T-cell (primary cell): Measurements from ENCODE around the gene CXCL14. TPM values are rescaled to one million over a fixed set of nuclear protein-coding genes. Genes with fewer than 3 reads are reported as not detected.

Experiments
- ATAC-seq, 4 experiments: fragments of 200-7000 bp in 3 of 4; fragments of 150-1000 bp in 1 of 4; cut with Tn5 transposase; replicated peaks in 1 of 4; 1 replicate in 3 of 4; 2 replicates in 1 of 4; pipeline ENCODE4 v1.10.0; 2021; ENCODE audit warnings: moderate library complexity in 3 of 4, mild to moderate bottlenecking in 2 of 4, moderate number of reproducible peaks in 1 of 4
- CTCF ChIA-PET, 2 donors: fragments of 300-600 bp; sonication (Branson Sonifier 250); formaldehyde crosslinking; loops; one replicate each; lab custom pipeline; 2022; ENCODE audit warnings: antibody characterized with exemption in 2 of 2; lab: Charles Lee
- POLR2A ChIA-PET, 2 donors: fragments of 300-600 bp; sonication (Branson Sonifier 250); formaldehyde crosslinking; loops; one replicate each; lab custom pipeline; 2022; ENCODE audit warnings: antibody characterized with exemption in 2 of 2; lab: Charles Lee
- DNase-seq, 35 experiments: peaks; one replicate each; pipeline versions ENCODE4 v3.0.0 to v3.0.0-alpha.2; 2013 to 2023
- H3K27ac ChIP-seq: one replicate; pipeline ENCODE4 v1.5.1; 2013; ENCODE audit warnings: low read length
- H3K27me3 ChIP-seq, 2 experiments: replicated peaks in 1 of 2; 1 replicate in 1 of 2; 2 replicates in 1 of 2; pipeline versions ENCODE4 v1.6.1 to v1.7.0; 2013; ENCODE audit warnings: low read length in 1 of 2, mixed read lengths in 1 of 2; ENCODE audit not compliant: control insufficient read depth in 2 of 2, insufficient read depth in 2 of 2; ENCODE audit errors: extremely low read depth in 1 of 2
- H3K36me3 ChIP-seq, 2 donors: 1 replicate in 1 of 2; 2 replicates in 1 of 2; pipeline versions ENCODE4 v1.6.1 to v1.7.0; 2013; ENCODE audit warnings: low read length in 1 of 2; ENCODE audit not compliant: control insufficient read depth in 2 of 2, insufficient read depth in 1 of 2; ENCODE audit errors: extremely low read depth in 1 of 2
- H3K4me1 ChIP-seq, 2 experiments: 1 replicate in 1 of 2; 2 replicates in 1 of 2; pipeline versions ENCODE4 v1.6.1 to v1.7.0; 2013; ENCODE audit warnings: low read length in 2 of 2, mixed read lengths in 1 of 2; ENCODE audit not compliant: insufficient read depth in 2 of 2, control insufficient read depth in 1 of 2; ENCODE audit errors: extremely low read depth in 1 of 2
- H3K4me3 ChIP-seq, 2 donors: 1 replicate in 1 of 2; 2 replicates in 1 of 2; pipeline versions ENCODE4 v1.5.1 to v1.7.0; 2013; ENCODE audit warnings: mild to moderate bottlenecking in 2 of 2, low read length in 1 of 2, moderate library complexity in 1 of 2; ENCODE audit not compliant: control insufficient read depth in 1 of 2; ENCODE audit errors: extremely low read depth in 1 of 2
- H3K9me3 ChIP-seq: 2 replicates; pipeline ENCODE4 v1.7.0; 2013
- H3K27ac Mint-ChIP-seq, 2 donors: one replicate each; pipeline ENCODE4 v1.8.0; 2020 to 2021; ENCODE audit warnings: mild to moderate bottlenecking in 2 of 2, mixed read lengths in 2 of 2
- H3K27me3 Mint-ChIP-seq, 2 donors: one replicate each; pipeline ENCODE4 v1.8.0; 2021 to 2022; ENCODE audit warnings: mixed read lengths in 2 of 2
- H3K36me3 Mint-ChIP-seq: one replicate; pipeline ENCODE4 v1.8.0; 2021; ENCODE audit warnings: mixed read lengths
- H3K4me1 Mint-ChIP-seq, 3 donors: one replicate each; pipeline ENCODE4 v1.8.0; 2020 to 2022; ENCODE audit warnings: mixed read lengths in 3 of 3, mild to moderate bottlenecking in 1 of 3
- H3K4me3 Mint-ChIP-seq, 3 donors: one replicate each; pipeline ENCODE4 v1.8.0; 2020 to 2022; ENCODE audit warnings: mild to moderate bottlenecking in 3 of 3, mixed read lengths in 3 of 3, moderate library complexity in 3 of 3
- H3K9me3 Mint-ChIP-seq, 3 donors: one replicate each; pipeline ENCODE4 v1.8.0; 2020 to 2022; ENCODE audit warnings: mixed read lengths in 3 of 3
- WGBS: methylation state at CpG from one replicate; pipeline ENCODE4 v1.1.5; 2013; ENCODE audit warnings: missing lambda C conversion rate; ENCODE audit not compliant: insufficient coverage; 5-methylcytosine and 5-hydroxymethylcytosine counted together
- total RNA-seq, 35 experiments: library from RNA in 6 of 35; stranded (reverse) in 6 of 35; fragments of 120-200 nt in 1 of 35; gene quantifications; one replicate each; pipeline versions ENCODE4 v1.2.1 to v1.2.4 and lab custom pipeline; 2013 to 2026

The CXCL14 gene
- total RNA-seq, 5 donors from 2014 or later (not counting 1 experiment from before 2014, with no cell fraction given) = not detected

GRCh38 chr5:135546101-135546500, 32.7 kb downstream of the CXCL14 start:
- Histone ChIP-seq H3K36me3 (no peaks in the 10 kb centered on the region), H3K9me3 (no peaks in the 10 kb centered on the region), H3K4me3 (no peak overlapping the region), H3K27me3 (peaks cover 13 to 79% of the 10 kb centered on the region in 2 experiments), H3K27ac (no peak overlapping the region), H3K4me1 (peaks cover 0 to 17% of the 10 kb centered on the region in 2 experiments)
- ChIA-PET CTCF (no interaction called here), POLR2A (no interaction called here)
- ATAC-seq (no peak), DNase-seq (no peak)
- Mint-ChIP-seq H3K4me3 (peak overlapping the region in 2 of 3 donors; percentile 29 to 84), H3K27me3 (peaks cover 63 to 81% of the 10 kb centered on the region in 2 donors), H3K27ac (no peak overlapping the region), H3K4me1 (peaks cover 12 to 22% (median 17%) of the 10 kb centered on the region in 3 donors), H3K36me3 (no peaks in the 10 kb centered on the region), H3K9me3 (no peaks in the 10 kb centered on the region)
- WGBS = no CpG with 5 or more reads among the region's 12 CpGs

- Mint-ChIP-seq H3K36me3 (no peaks in the 10 kb centered on the region), H3K27me3 (peaks cover 67 to 84% of the 10 kb centered on the region in 2 donors), H3K4me3 (peak overlapping the region; percentile 79 to 87 (median 84)), H3K27ac (no peak overlapping the region), H3K9me3 (no peaks in the 10 kb centered on the region), H3K4me1 (peaks cover 12 to 22% (median 17%) of the 10 kb centered on the region in 3 donors)
- POLR2A ChIA-PET = no interaction called here
- Histone ChIP-seq H3K9me3 (no peaks in the 10 kb centered on the region), H3K4me1 (peaks cover 0 to 17% of the 10 kb centered on the region in 2 experiments), H3K36me3 (no peaks in the 10 kb centered on the region), H3K27ac (no peak overlapping the region), H3K27me3 (peaks cover 21 to 71% of the 10 kb centered on the region in 2 experiments), H3K4me3 (no peak overlapping the region)
- ATAC-seq (no peak), DNase-seq (no peak)
- 53% methylated on average over 11 of the region's 17 CpGs for WGBS
- CTCF ChIA-PET = no interaction called here
Measured at GRCh38 chr5:135545099-135545498, 33.7 kb downstream of the CXCL14 start.

- ChIA-PET POLR2A (no interaction called here), CTCF (no interaction called here)
- Histone ChIP-seq H3K4me1 (peaks cover 0 to 17% of the 10 kb centered on the region in 2 experiments), H3K27ac (no peak overlapping the region), H3K27me3 (peaks cover 22 to 81% of the 10 kb centered on the region in 2 experiments), H3K36me3 (no peaks in the 10 kb centered on the region), H3K9me3 (no peaks in the 10 kb centered on the region), H3K4me3 (peak overlapping the region; percentile 42 to 69)
- 2% methylated on average over 65 of the region's 77 CpGs for WGBS
- Mint-ChIP-seq H3K27ac (no peak overlapping the region), H3K9me3 (no peaks in the 10 kb centered on the region), H3K4me3 (peak overlapping the region; percentile 79 to 87 (median 84)), H3K36me3 (no peaks in the 10 kb centered on the region), H3K27me3 (peaks cover 68 to 84% of the 10 kb centered on the region in 2 donors), H3K4me1 (peaks cover 12 to 22% (median 17%) of the 10 kb centered on the region in 3 donors)
- no peak for DNase-seq
- peak in 2 of 4 experiments; percentile 29 to 30 for ATAC-seq
Measured at GRCh38 chr5:135543485-135544304, 35.1 kb downstream of the CXCL14 start.

- H3K4me1 Mint-ChIP-seq = peaks cover 12 to 22% (median 17%) of the 10 kb centered on the region in 3 donors
- no peak overlapping the region for H3K27ac Mint-ChIP-seq
- POLR2A ChIA-PET = no interaction called here
- DNase-seq (no peak), ATAC-seq (no peak)
- no CpG with 5 or more reads among the region's 5 CpGs for WGBS
- Histone ChIP-seq H3K9me3 (no peaks in the 10 kb centered on the region), H3K36me3 (no peaks in the 10 kb centered on the region), H3K27me3 (peaks cover 22 to 81% of the 10 kb centered on the region in 2 experiments), H3K27ac (no peak overlapping the region), H3K4me3 (peak overlapping the region; percentile 13 to 69), H3K4me1 (peaks cover 0 to 17% of the 10 kb centered on the region in 2 experiments)
- H3K9me3 Mint-ChIP-seq = no peaks in the 10 kb centered on the region
- CTCF ChIA-PET = interaction anchor here (0.9 to 1.3 kb wide), 3 partner anchors 9 to 77 kb away, joined by 3 to 5 read pairs (median 5); no protein-coding TSS in a partner anchor
- no peaks in the 10 kb centered on the region for H3K36me3 Mint-ChIP-seq
- peak overlapping the region; percentile 56 to 84 (median 74) for H3K4me3 Mint-ChIP-seq
- peaks cover 73 to 84% of the 10 kb centered on the region in 2 donors for H3K27me3 Mint-ChIP-seq
Measured at GRCh38 chr5:135543001-135543484, 35.7 kb downstream of the CXCL14 start.

GRCh38 chr5:135541807-135542502, 36.8 kb downstream of the CXCL14 start:
- whole genome bisulfite sequencing = 26% methylated on average over 6 of the region's 11 CpGs
- no peaks in the 10 kb centered on the region for H3K36me3 ChIP-seq
- Mint-ChIP-seq H3K9me3 (no peaks in the 10 kb centered on the region), H3K4me1 (peaks cover 12 to 22% (median 17%) of the 10 kb centered on the region in 3 donors), H3K36me3 (no peaks in the 10 kb centered on the region), H3K27me3 (peaks cover 75 to 86% of the 10 kb centered on the region in 2 donors), H3K4me3 (no peak overlapping the region), H3K27ac (no peak overlapping the region)
- no peaks in the 10 kb centered on the region for H3K9me3 ChIP-seq
- ATAC-seq (no peak), DNase-seq (no peak)
- H3K4me1 ChIP-seq = peaks cover 0 to 17% of the 10 kb centered on the region in 2 experiments
- H3K4me3 ChIP-seq = no peak overlapping the region
- peaks cover 24 to 80% of the 10 kb centered on the region in 2 experiments for H3K27me3 ChIP-seq
- ChIA-PET POLR2A (no interaction called here), CTCF (interaction anchor here (0.9 to 1.3 kb wide), 3 partner anchors 10 to 75 kb away, joined by 3 to 5 read pairs (median 5); no protein-coding TSS in a partner anchor)
- H3K27ac ChIP-seq = no peak overlapping the region

- H3K27ac Mint-ChIP-seq = no peak overlapping the region
- H3K4me3 ChIP-seq = no peak overlapping the region
- DNase-seq (no peak), ATAC-seq (no peak)
- H3K27ac ChIP-seq = no peak overlapping the region
- no peaks in the 10 kb centered on the region for H3K9me3 ChIP-seq
- CTCF ChIA-PET = no interaction called here
- H3K4me1 Mint-ChIP-seq = peaks cover 16 to 19% (median 18%) of the 10 kb centered on the region in 3 donors
- no peaks in the 10 kb centered on the region for H3K9me3 Mint-ChIP-seq
- no peaks in the 10 kb centered on the region for H3K36me3 ChIP-seq
- no peak overlapping the region for H3K4me3 Mint-ChIP-seq
- peaks cover 66 to 77% of the 10 kb centered on the region in 2 donors for H3K27me3 Mint-ChIP-seq
- WGBS = 29% methylated on average over 1 of the region's 4 CpGs
- peaks cover 0 to 18% of the 10 kb centered on the region in 2 experiments for H3K4me1 ChIP-seq
- H3K27me3 ChIP-seq = peaks cover 22 to 80% of the 10 kb centered on the region in 2 experiments
- no peaks in the 10 kb centered on the region for H3K36me3 Mint-ChIP-seq
- POLR2A ChIA-PET = no interaction called here
Measured at GRCh38 chr5:135539430-135540005, 39.3 kb downstream of the CXCL14 start.
